HG03159 (cell line): ENCODE data around the gene EYA2.
"Not testable (repeated sequence)": the region's sequence is repeated elsewhere in the genome, so short reads cannot be mapped to it uniquely, and the experiment has no call there.

Source experiments
- ATAC-seq: cut with Tn5 transposase; IDR thresholded peaks from one replicate; pipeline ENCODE4 v1.9.1; 2021; ENCODE audit warnings: mild to moderate bottlenecking, moderate library complexity; ENCODE audit not compliant: unreplicated experiment

The EYA2 gene

DNA sequence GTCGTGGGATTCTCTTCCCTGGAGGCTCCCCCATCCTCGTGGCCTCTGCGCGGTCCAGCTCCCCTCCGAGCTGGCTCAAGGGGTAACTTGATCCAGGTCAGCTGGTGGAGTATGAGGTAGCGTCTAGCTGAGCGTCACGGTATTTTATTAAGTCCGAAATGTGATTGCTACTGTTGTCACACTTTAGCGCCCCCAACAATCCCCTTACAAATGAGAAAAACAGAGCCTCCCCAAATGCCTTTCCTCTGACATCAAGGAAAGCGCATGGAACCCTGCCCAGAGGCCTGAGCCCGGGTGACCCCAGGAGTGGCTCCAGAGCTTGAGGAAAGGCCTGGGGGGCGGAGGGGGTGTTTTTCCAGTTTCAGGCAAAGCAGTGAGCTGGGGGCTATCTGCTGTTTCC lies 269.5 kb downstream of the EYA2 start:
- ATAC-seq, result no peak

DNA sequence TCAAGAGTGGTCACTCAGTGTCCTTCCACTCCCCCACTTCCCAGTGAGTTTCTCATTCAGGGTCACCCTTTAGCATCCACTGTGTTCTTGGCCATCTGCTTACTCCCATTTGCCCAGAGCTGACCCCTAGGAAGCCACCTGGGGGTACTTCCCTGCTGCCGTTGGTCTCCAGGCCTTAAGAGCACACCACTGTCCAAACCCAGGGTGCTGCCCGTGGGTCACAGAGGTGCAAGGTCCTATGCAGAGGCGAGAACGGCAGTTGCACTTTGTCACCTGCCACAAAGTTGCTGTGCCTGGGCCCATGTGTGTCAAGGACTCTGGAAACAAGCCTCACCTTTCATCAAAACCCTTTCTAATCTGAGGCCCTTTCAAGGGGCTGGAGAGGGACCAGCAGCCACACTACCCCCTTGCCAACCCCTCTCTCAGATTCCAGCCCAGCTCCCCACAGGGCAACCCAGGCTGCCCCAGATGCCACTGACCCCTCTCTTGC lies 270.8 kb downstream of the EYA2 start:
- no peak for ATAC-seq

- no peak for ATAC-seq
Measured at GRCh38 chr20:47167846-47168245, 273.2 kb downstream of the EYA2 start.

DNA sequence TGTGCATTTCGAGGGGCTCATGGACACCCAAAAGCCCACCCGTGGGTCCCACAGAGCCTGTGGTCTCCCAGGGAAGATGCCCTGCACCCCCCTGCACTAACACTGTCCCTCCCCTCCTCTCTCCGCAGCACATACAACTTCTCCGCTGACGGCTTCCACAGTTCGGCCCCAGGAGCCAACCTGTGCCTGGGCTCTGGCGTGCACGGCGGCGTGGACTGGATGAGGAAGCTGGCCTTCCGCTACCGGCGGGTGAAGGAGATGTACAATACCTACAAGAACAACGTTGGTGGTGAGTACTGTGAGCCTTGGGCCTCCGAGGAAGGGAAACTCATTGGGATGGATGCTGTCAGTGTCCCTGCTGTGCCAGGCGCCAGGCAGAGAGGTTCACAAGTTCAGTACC lies 277.9 kb downstream of the EYA2 start:
- no peak for ATAC-seq

DNA sequence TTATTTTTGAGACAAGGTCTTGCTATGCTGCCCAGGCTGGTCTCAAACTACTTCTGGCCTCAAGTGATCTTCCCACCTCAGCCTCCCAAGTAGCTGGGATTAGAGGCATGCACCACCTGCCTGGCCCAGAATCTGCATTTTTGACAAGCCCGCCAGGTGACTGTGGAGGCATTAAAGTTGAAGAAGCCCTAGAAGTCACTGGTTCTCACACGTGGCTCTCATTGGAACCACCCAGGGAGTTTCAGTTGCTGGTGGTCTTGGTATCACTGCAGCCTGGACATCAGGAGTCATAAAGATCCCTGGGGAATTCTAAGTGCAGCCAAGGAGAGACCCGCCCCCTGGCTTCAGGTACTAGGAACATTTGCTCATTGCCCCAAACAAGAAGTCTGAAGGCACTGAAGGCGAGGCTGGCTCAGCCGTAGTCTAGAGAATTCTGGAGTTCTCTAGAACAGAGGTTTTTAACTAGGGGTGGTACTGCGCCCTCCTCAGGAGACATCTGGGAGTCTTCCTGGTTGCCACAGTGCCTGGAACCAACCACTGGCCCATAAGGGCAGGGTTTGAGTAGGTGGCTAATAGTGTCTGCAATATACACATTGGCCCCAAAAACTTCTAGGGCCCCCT lies 279.1 kb downstream of the EYA2 start:
- no peak for ATAC-seq

GRCh38 chr20:47174456-47175243 lies 280.0 kb downstream of the EYA2 start:
- ATAC-seq, result no peak

GRCh38 chr20:47175493-47175892 lies 280.9 kb downstream of the EYA2 start:
- ATAC-seq, result no peak

DNA sequence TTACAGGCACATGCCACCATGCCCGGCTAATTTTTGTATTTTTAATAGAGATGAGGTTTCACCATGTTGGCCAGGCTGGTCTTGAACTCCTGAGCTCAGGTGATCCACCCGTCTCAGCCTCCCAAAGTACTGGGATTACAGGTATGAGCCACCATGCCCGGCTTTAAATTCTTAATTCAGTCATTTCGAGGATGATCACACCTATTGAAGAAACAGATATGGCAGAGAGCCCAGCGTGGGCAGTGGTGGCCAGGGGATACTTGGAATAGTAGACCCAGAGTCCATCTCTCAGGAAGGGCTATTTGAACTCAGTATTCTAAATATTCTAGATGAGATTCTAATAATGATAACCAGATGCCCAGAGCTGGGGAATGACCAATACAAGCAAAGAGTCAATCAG lies 281.6 kb downstream of the EYA2 start:
- ATAC-seq, result not testable (repeated sequence)

DNA sequence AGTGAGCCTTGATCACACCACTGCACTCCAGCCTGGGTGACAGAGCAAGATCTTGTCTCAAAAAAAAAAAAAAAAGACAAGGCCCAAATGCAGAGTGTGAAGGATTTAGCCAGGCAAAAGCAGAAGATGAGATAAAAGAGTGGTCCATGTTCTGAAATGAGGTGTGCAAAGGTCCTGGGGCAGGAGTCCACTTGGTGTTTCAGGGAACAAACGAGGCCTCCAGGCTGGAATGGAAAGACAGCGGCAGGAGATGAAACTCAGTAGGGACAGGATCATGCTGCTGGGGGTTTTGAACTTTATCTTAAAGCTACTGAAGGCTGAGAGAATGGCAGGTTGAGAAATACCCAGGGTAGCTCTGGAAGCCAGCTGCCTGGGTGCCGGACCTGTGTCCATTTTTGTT lies 283.6 kb downstream of the EYA2 start:
- no peak for ATAC-seq

DNA sequence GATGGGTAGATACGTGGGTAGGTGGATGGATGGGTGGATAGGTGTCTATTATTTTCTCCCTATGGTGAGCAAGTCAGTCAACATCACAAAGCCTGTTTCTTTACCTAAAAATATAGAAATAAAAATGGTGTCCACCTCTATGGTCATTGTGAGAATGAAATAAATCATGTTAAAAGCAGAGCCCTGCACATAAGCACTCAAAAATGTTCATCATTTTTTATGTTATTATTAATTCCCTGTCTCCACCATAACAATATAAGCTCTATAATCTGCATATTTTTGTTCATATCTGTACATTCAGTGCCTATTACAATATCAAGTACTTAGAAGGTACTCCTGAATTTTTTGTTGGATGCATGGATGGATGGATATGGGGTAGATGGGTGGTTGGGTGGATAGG lies 284.2 kb downstream of the EYA2 start:
- no peak for ATAC-seq

DNA sequence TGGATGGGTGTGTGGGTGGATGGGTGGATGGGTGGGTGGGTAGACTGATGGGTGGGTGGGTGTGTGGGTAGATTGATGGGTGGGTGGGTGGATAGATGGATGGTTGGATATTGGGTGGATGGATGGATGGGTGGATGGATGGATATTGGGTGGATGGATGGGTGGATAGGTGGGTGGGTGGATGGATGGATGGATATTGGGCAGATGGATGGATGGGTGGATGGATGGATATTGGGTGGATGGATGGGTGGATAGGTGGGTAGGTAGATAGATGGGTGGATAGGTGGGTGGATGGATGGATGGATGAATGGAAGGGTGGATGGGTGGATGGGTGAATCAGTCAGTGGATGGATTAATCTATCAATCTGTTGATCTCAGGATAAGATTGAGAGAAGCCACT lies 284.6 kb downstream of the EYA2 start:
- no peak for ATAC-seq

DNA sequence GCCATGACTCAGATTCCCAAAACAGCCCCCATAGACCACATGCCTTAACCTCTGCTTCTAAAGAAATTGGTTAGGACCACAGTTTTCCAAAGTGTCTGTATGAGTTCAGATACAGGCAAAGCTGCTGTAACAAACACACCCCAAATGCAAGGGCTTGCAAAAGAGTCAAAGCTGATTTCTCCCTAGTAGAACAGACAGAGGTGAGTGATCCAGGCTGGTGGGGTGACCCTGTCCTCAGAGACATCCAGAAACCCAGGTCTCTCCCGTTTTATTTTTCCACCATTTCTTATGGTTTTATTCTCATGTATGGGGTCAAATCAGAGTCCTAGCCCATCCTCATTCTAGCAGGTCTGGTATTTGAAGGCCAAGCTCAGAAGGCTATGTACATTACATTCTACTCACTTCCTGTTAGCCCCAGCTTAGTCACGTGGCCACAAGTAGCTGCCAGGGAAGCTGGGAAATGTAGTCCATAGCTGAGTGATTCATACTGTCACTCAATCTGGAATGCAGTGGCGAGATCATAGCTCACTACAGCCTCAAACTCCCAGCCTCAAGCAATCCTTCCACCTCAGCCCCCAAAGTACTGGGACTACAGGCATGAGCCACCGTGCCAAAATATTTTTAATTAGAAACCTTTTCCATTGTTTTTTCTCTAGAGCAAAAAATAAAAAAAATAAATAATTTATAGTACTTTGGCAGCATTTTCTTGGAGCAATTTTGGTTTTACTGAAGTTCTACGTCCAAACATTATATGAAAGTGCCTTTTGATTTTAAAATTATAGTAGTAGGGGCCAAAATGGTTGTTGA lies 286.6 kb downstream of the EYA2 start:
- ATAC-seq, result no peak

GRCh38 chr20:47183367-47183766 lies 288.7 kb downstream of the EYA2 start:
- no peak for ATAC-seq

GRCh38 chr20:47187450-47188195 lies 293.0 kb downstream of the EYA2 start:
- ATAC-seq, result no peak

DNA sequence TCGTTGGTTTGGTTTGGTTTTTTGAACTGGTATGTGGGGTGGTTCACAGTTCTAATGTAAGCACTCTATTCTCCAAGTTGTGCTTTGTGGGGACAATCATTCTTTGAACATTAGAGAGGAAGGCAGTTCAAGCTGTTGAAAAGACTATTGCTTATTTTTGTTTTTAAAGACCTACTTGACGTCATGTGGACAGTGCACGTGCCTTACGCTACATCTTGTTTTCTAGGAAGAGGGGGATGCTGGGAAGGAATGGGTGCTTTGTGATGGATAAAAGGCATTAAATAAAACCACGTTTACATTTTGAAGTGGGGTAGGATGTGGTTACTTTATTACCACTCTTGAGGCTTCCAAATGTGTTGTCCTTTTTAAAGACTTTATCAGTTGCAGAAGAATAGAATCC lies 293.9 kb downstream of the EYA2 start:
- ATAC-seq, result no peak

- no peak for ATAC-seq
Measured at GRCh38 chr20:47189060-47189459, 294.4 kb downstream of the EYA2 start.

DNA sequence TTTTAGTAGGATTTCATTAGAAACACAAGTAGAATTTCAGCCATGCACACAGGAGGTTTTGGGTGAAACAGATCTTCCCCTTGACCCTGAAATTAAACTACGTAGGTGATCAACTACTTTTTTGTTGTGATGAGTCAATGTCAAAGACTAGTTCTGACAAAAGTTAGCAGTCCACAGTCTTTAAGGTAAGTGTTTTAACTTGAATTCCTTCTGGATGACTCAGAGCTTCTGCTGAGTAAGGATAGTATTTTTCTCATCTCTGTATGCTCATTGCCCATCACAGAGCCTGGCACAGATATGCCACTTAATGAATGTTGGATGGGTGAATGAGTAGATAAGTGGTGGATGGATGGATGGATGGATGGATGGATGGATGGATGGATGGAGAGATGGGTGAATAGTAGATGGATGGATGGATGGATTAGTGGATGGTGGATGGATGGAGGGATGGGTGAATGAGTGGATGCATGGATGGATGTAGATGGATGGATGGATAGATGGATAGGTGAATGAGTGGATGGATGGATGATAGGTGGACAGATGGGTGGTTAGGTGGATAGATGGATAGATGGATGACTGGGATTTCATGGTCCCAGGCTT lies 296.5 kb downstream of the EYA2 start:
- no peak for ATAC-seq

GRCh38 chr20:47191956-47192355 lies 297.3 kb downstream of the EYA2 start:
- no peak for ATAC-seq

GRCh38 chr20:47195573-47195972 lies 300.9 kb downstream of the EYA2 start:
- no peak for ATAC-seq
